Neural progenitor cell (in vitro differentiated cells): Measurements from ENCODE around the gene ADGRV1. TPM values are rescaled to one million over a fixed set of nuclear protein-coding genes. Genes with fewer than 3 reads are reported as not detected.
A peak's percentile ranks its signal among the peaks of the same experiment; 100 is the strongest.

ENCODE experiments used
- DNase-seq: peaks from one replicate; pipeline ENCODE4 v3.0.0-alpha.2; 2016; ENCODE audit warnings: low spot score
- H2AFZ ChIP-seq: fragments of 200-600 bp; sonication (generic); replicated peaks from 2 replicates; pipeline ENCODE4 v1.6.1; 2016; ENCODE audit warnings: antibody characterized with exemption
- H3F3A ChIP-seq: fragments of 200-600 bp; sonication (generic); 2 replicates; pipeline ENCODE4 v1.6.1; 2016; ENCODE audit warnings: antibody characterized with exemption, low read depth
- H3K27ac ChIP-seq: fragments of 200-600 bp; sonication (generic); 2 replicates; pipeline ENCODE4 v1.5.1; 2016; ENCODE audit warnings: mild to moderate bottlenecking
- H3K27me3 ChIP-seq: fragments of 200-600 bp; sonication (generic); 2 replicates; pipeline ENCODE4 v1.6.1; 2016; ENCODE audit warnings: mild to moderate bottlenecking, moderate library complexity
- H3K36me3 ChIP-seq: fragments of 200-600 bp; sonication (generic); 2 replicates; pipeline ENCODE4 v1.5.1; 2016
- H3K4me1 ChIP-seq: fragments of 200-600 bp; sonication (generic); 2 replicates; pipeline ENCODE4 v1.6.1; 2016; ENCODE audit warnings: mixed run types
- H3K4me2 ChIP-seq: fragments of 200-600 bp; sonication (generic); 2 replicates; pipeline ENCODE4 v1.6.1; 2016
- H3K4me3 ChIP-seq: fragments of 200-600 bp; sonication (generic); 2 replicates; pipeline ENCODE4 v1.5.1; 2016
- H3K79me2 ChIP-seq: fragments of 200-600 bp; sonication (generic); 2 replicates; pipeline ENCODE4 v1.6.1; 2016; ENCODE audit warnings: low read depth
- H3K9ac ChIP-seq: fragments of 200-600 bp; sonication (generic); 2 replicates; pipeline ENCODE4 v1.6.1; 2016
- H3K9me3 ChIP-seq: fragments of 200-600 bp; sonication (generic); 2 replicates; pipeline ENCODE4 v1.5.1; 2016; ENCODE audit warnings: low read depth
- H4K20me1 ChIP-seq: fragments of 200-600 bp; sonication (generic); 2 replicates; pipeline ENCODE4 v1.6.1; 2016; ENCODE audit warnings: low read depth
- H3K27ac Mint-ChIP-seq: 3 replicates; pipeline ENCODE4 v1.8.0; 2021; ENCODE audit warnings: mixed read lengths
- H3K27me3 Mint-ChIP-seq: 2 replicates; pipeline ENCODE4 v1.8.0; 2022; ENCODE audit warnings: low read depth, mild to moderate bottlenecking, inconsistent platforms, moderate library complexity, mixed read lengths; ENCODE audit not compliant: insufficient read depth
- H3K36me3 Mint-ChIP-seq: 3 replicates; pipeline ENCODE4 v1.8.0; 2021; ENCODE audit warnings: mixed read lengths
- H3K4me1 Mint-ChIP-seq: 3 replicates; pipeline ENCODE4 v1.8.0; 2021; ENCODE audit warnings: mixed read lengths
- H3K4me3 Mint-ChIP-seq: 3 replicates; pipeline ENCODE4 v1.8.0; 2021; ENCODE audit warnings: mild to moderate bottlenecking, moderate library complexity, mixed read lengths
- H3K9me3 Mint-ChIP-seq: 3 replicates; pipeline ENCODE4 v1.8.0; 2020; ENCODE audit warnings: mixed read lengths
- CTCF ChIP-seq: fragments of 200-600 bp; sonication (generic); IDR thresholded peaks from 2 replicates; pipeline ENCODE4 v1.5.1; 2017; ENCODE audit warnings: antibody characterized with exemption, mild to moderate bottlenecking
- EZH2 ChIP-seq: fragments of 200-600 bp; sonication (generic); IDR thresholded peaks from 2 replicates; pipeline ENCODE4 v1.6.1; 2017; ENCODE audit warnings: antibody characterized with exemption, mild to moderate bottlenecking, moderate library complexity
- EZH2phosphoT487 ChIP-seq: fragments of 200-600 bp; sonication (generic); IDR thresholded peaks from 2 replicates; pipeline ENCODE4 v1.6.1; 2017; ENCODE audit warnings: antibody characterized with exemption
- total RNA-seq: library from RNA; depleted of rRNA; stranded (reverse); fragments of >200 nt; gene quantifications from 2 replicates; pipeline ENCODE4 v1.2.3, GENCODE V29; 2015; ENCODE audit warnings: low replicate concordance

The ADGRV1 gene
- total RNA-seq, 1 donor from 2014 or later: 151 TPM

GRCh38 chr5:90930756-90931431 lies 372.3 kb downstream of the ADGRV1 start:
- Histone ChIP-seq H3K9me3 (no peaks in the 10 kb centered on the region), H3K79me2 (peaks cover 51% of the 10 kb centered on the region), H3K4me2 (peak overlapping the region; percentile 77), H3K4me1 (peaks cover 34% of the 10 kb centered on the region), H3K36me3 (no peaks in the 10 kb centered on the region), H3K9ac (no peak overlapping the region), H2AFZ (no peak overlapping the region), H3K27ac (peak overlapping the region; percentile 40), H3F3A (peaks cover 12% of the 10 kb centered on the region), H4K20me1 (no peaks in the 10 kb centered on the region), H3K4me3 (peak overlapping the region; percentile 50), H3K27me3 (no peaks in the 10 kb centered on the region)
- Mint-ChIP-seq H3K9me3 (peaks cover 7% of the 10 kb centered on the region), H3K4me1 (peaks cover 21% of the 10 kb centered on the region), H3K36me3 (peaks cover 8% of the 10 kb centered on the region), H3K27ac (no peak overlapping the region), H3K4me3 (no peak overlapping the region), H3K27me3 (peaks cover 2% of the 10 kb centered on the region)
- peak; percentile 13 for DNase-seq
- TF ChIP-seq EZH2phosphoT487: no peak
- TF ChIP-seq CTCF: no peak
- no peak for TF ChIP-seq EZH2

GRCh38 chr5:90932052-90932699 lies 373.6 kb downstream of the ADGRV1 start:
- DNase-seq: peak; percentile 80
- Histone ChIP-seq H4K20me1 (no peaks in the 10 kb centered on the region), H3K4me3 (no peak overlapping the region), H3K27ac (no peak overlapping the region), H3K79me2 (peaks cover 61% of the 10 kb centered on the region), H3K9me3 (no peaks in the 10 kb centered on the region), H2AFZ (no peak overlapping the region), H3K4me1 (peaks cover 34% of the 10 kb centered on the region), H3K9ac (no peak overlapping the region), H3K4me2 (no peak overlapping the region), H3F3A (peaks cover 12% of the 10 kb centered on the region), H3K27me3 (no peaks in the 10 kb centered on the region), H3K36me3 (no peaks in the 10 kb centered on the region)
- Mint-ChIP-seq H3K27me3 (peaks cover 2% of the 10 kb centered on the region), H3K4me1 (peaks cover 21% of the 10 kb centered on the region), H3K36me3 (peaks cover 8% of the 10 kb centered on the region), H3K27ac (no peak overlapping the region), H3K4me3 (no peak overlapping the region), H3K9me3 (peaks cover 7% of the 10 kb centered on the region)
- TF ChIP-seq CTCF (peak; percentile 84), EZH2phosphoT487 (no peak), EZH2 (no peak)

- H3K9me3 Mint-ChIP-seq: peaks cover 2% of the 10 kb centered on the region
- no peaks in the 10 kb centered on the region for H3K9me3 ChIP-seq
- peaks cover 7% of the 10 kb centered on the region for H3K36me3 Mint-ChIP-seq
- peaks cover 70% of the 10 kb centered on the region for H3K79me2 ChIP-seq
- no peak overlapping the region for H3K4me2 ChIP-seq
- H2AFZ ChIP-seq: no peak overlapping the region
- H3K27me3 ChIP-seq: no peaks in the 10 kb centered on the region
- no peaks in the 10 kb centered on the region for H4K20me1 ChIP-seq
- TF ChIP-seq EZH2phosphoT487 (no peak), CTCF (no peak)
- no peak overlapping the region for H3K27ac ChIP-seq
- peaks cover 2% of the 10 kb centered on the region for H3K27me3 Mint-ChIP-seq
- H3F3A ChIP-seq: peaks cover 12% of the 10 kb centered on the region
- H3K27ac Mint-ChIP-seq: no peak overlapping the region
- no peak for DNase-seq
- no peak overlapping the region for H3K4me3 Mint-ChIP-seq
- H3K4me1 Mint-ChIP-seq: peaks cover 21% of the 10 kb centered on the region
- H3K9ac ChIP-seq: no peak overlapping the region
- H3K36me3 ChIP-seq: no peaks in the 10 kb centered on the region
- H3K4me3 ChIP-seq: no peak overlapping the region
- H3K4me1 ChIP-seq: peaks cover 34% of the 10 kb centered on the region
Observed at GRCh38 chr5:90933298-90933697, 374.7 kb downstream of the ADGRV1 start.
